IPS-20b (cell line): Measurements from ENCODE around the gene TCAIM.

ENCODE experiments used
- H3K27ac ChIP-seq: one replicate; pipeline ENCODE4 v1.5.1; 2013; ENCODE audit warnings: low read length
- H3K27me3 ChIP-seq: 2 replicates; pipeline ENCODE4 v1.6.1; 2013; ENCODE audit warnings: mild to moderate bottlenecking, low read length, inconsistent platforms; ENCODE audit not compliant: insufficient read depth
- H3K36me3 ChIP-seq: 2 replicates; pipeline ENCODE4 v1.6.1; 2013; ENCODE audit warnings: low read depth, mild to moderate bottlenecking, inconsistent platforms, low read length, moderate library complexity; ENCODE audit not compliant: insufficient read depth
- H3K4me1 ChIP-seq: 2 replicates; pipeline ENCODE4 v1.6.1; 2013; ENCODE audit warnings: mild to moderate bottlenecking, control low read depth, inconsistent platforms, low read length, moderate library complexity; ENCODE audit not compliant: insufficient read depth
- H3K4me3 ChIP-seq: 2 replicates; pipeline ENCODE4 v1.5.1; 2013; ENCODE audit warnings: mild to moderate bottlenecking, low read length, inconsistent platforms
- H3K9ac ChIP-seq: 2 replicates; pipeline ENCODE4 v1.6.1; 2013; ENCODE audit warnings: low read depth, mild to moderate bottlenecking, inconsistent platforms, low read length, moderate library complexity
- H3K9me3 ChIP-seq: 2 replicates; pipeline ENCODE4 v1.6.1; 2013; ENCODE audit warnings: mild to moderate bottlenecking, low read depth, low read length, inconsistent platforms; ENCODE audit not compliant: insufficient read depth

The TCAIM gene

DNA sequence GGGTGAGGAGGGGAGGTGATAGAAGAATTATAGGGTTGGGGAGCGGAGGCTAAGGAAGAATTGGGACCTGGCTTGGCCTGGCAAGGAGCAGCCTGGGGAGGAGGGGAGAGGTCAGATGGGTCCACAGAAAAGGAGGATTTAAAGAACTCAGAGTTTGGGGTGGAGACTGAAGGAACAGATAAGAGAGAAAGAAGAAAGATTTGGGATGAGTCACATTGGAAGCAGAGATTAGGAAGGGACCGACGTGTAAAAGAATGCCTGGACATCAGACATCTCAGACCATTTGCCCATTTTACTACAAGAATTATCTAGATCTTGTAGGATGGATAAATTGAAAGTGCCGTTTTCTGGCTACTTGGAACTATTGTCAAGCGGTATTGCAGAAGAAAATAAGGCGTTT is 10.4 kb downstream of the TCAIM start:
- no peaks in the 10 kb centered on the region for H3K36me3 ChIP-seq
- no peak overlapping the region for H3K4me3 ChIP-seq

DNA sequence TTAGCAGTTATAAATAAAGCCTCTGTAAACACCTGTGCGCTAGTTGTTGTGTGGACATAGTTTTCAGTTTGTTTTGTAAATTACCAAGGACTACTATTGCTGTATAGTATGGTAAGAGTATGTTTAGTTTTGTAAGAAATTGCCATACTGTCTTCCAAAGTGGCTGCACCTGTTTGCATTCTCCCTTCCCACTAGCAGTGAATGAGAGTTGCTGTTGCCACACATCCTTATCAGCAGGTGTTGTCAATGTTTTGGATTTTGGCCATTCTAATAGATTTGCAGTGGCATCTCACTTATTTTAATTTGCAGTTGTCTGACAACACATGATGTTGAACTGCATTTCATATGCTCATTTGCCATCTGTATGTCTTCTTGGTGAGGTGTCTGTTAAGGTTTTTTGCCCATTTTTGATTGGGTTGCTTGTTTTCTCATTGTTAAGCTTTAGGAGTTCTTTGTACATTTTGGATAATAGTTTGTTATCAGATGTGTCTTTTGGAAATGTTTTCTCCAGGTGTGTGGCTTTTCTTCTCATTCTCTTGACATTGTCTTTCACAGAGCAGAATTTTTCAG is 14.9 kb downstream of the TCAIM start:
- Histone ChIP-seq H3K27ac (no peak overlapping the region), H3K36me3 (no peaks in the 10 kb centered on the region), H3K9me3 (no peaks in the 10 kb centered on the region), H3K9ac (no peak overlapping the region), H3K4me3 (no peak overlapping the region), H3K27me3 (no peaks in the 10 kb centered on the region), H3K4me1 (peaks cover 7% of the 10 kb centered on the region; the same call in 1 of the 2 replicates)

More for the DNA sequence above, 10.4 kb downstream of the TCAIM start:
- no peaks in the 10 kb centered on the region for H3K27me3 ChIP-seq
- no peaks in the 10 kb centered on the region for H3K4me1 ChIP-seq
- no peak overlapping the region for H3K27ac ChIP-seq
- H3K9me3 ChIP-seq, result no peaks in the 10 kb centered on the region
- H3K9ac ChIP-seq, result no peak overlapping the region

DNA sequence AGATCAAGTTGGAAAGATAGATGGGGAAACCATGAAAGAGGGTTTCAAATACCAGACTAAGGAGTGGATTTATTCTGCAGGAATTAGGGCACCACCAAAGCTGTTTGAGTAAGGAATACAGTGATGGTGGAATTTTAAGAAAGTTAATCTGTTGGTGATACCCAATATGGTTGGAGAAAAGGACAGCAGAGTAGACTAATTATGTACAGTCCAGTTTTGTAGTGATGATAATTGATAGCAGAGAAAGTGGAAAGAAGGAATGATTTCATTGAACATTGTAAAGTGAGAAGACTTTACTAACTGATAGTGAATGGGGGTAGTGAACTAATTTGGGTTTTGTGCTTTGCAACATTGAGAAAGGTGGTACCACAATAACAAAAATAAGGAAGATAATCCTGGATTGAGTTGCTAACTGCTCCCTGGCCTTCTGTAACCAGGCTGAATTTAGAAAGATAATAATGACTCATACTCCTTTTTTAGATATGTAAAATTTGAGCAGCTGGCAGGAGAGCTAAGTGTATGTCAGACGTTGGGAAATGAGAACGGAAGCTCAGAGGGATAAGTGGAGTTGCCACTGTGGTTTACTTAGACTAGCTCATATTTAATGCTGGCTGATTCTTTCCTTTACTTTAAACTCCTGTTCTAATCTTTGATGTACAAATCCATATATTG is 16.9 kb downstream of the TCAIM start:
- Histone ChIP-seq H3K9ac (no peak overlapping the region), H3K9me3 (no peaks in the 10 kb centered on the region), H3K4me3 (no peak overlapping the region), H3K27me3 (no peaks in the 10 kb centered on the region), H3K27ac (no peak overlapping the region), H3K36me3 (no peaks in the 10 kb centered on the region), H3K4me1 (peaks cover 13% of the 10 kb centered on the region; the same call in 1 of the 2 replicates)

DNA sequence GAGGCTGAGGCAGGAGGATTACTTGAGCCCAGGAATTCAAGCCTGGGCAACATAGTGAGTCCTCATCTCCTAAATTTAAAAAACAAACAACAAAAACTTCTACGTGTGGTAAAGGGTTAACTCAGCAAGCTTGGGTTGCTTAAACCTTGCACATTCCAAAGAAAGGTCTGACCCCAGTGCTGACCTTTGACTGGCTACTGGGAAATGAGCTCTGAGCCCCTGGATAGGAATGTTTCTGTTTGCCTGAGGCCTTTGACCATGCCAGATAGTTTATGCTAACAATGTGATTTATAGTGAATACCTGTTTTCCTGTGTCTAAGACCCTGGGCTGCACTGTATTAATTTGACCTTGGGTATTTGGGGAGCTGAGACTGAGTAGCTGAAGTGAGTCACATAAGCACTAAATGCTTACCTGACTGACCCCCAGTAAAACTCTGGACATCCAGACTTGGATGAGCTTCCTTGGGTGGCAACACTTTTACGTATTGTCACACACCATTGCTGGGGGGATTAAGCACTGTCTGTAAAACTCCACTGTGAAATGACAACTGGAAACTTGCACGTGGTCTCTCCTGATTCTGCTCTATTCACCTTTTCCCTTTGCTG is 20.7 kb downstream of the TCAIM start:
- Histone ChIP-seq H3K27ac (no peak overlapping the region), H3K4me3 (no peak overlapping the region), H3K9ac (no peak overlapping the region), H3K9me3 (no peaks in the 10 kb centered on the region), H3K36me3 (peaks cover 10% of the 10 kb centered on the region; the same call in 1 of the 2 replicates), H3K4me1 (peaks cover 13% of the 10 kb centered on the region; the same call in 1 of the 2 replicates), H3K27me3 (no peaks in the 10 kb centered on the region)

DNA sequence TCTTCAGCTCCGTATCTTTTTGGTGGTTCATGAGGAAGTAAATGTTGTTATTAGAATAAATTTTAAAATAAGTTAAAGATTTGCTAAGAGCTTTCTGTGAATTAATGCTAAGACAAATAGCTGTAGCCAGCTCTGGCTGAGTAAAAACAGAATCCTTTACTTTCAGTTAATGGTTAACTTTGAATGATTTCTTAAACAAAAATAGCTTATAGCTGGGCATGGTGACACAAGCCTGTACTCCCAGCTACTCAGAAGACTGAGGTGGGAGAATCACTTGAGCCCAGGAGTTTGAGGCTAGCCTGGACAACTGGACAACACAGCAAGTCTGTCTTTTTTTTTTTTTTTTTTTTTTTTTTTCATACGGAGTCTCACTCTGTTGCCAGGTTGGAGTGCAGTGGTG is 25.0 kb downstream of the TCAIM start:
- peaks cover 13% of the 10 kb centered on the region; the same call in 1 of the 2 replicates for H3K4me1 ChIP-seq
- H3K36me3 ChIP-seq, result peaks cover 18% of the 10 kb centered on the region

DNA sequence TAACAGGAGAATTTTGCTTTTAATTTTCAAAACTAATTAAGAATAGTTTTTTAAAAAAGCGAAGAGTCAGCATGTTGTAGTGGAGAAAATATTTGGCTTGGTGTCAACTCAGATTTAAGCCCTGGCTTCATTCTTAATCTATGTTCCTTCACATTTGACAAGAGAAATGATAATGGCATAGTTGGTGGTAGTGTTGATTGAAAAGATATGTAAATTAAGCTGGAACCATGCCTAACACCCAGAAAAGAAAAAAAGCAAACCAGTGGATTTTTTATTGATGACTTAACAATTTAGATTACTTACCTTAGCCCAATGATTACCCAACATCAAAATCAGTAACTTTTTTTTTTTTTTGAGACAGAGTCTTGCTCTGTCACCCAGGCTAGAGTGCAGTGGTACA is 27.4 kb downstream of the TCAIM start:
- H3K9me3 ChIP-seq, result no peaks in the 10 kb centered on the region
- no peak overlapping the region for H3K4me3 ChIP-seq
- H3K36me3 ChIP-seq, result peaks cover 19% of the 10 kb centered on the region
- H3K4me1 ChIP-seq, result peaks cover 7% of the 10 kb centered on the region; the same call in 1 of the 2 replicates
- no peak overlapping the region for H3K9ac ChIP-seq
- no peak overlapping the region for H3K27ac ChIP-seq
- H3K27me3 ChIP-seq, result no peaks in the 10 kb centered on the region

More for the DNA sequence above, 25.0 kb downstream of the TCAIM start:
- H3K9me3 ChIP-seq, result no peaks in the 10 kb centered on the region
- no peaks in the 10 kb centered on the region for H3K27me3 ChIP-seq
- no peak overlapping the region for H3K9ac ChIP-seq
- no peak overlapping the region for H3K27ac ChIP-seq
- no peak overlapping the region for H3K4me3 ChIP-seq

DNA sequence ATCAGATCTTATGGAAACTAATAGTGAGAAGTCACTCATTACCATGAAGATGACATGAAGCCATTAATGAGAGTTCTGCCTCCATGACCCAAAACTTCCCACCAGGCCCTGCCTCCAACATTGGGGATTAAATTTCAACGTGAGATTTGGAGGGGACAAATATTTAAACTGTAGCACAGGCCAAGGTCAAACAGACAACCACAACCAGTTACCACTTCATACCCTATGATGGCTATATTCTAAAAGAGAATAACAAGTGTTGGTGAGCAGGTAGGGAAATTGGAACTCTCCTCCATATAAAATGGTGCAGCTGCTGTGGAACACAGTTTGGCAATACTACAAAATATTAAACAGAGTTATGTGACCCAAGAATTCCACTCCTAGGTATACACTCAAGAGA is 36.9 kb downstream of the TCAIM start:
- peaks cover 12% of the 10 kb centered on the region for H3K9me3 ChIP-seq
- no peak overlapping the region for H3K27ac ChIP-seq
- H3K4me1 ChIP-seq, result no peaks in the 10 kb centered on the region
- no peaks in the 10 kb centered on the region for H3K27me3 ChIP-seq
- no peak overlapping the region for H3K9ac ChIP-seq
- H3K4me3 ChIP-seq, result no peak overlapping the region
- peaks cover 13% of the 10 kb centered on the region for H3K36me3 ChIP-seq

DNA sequence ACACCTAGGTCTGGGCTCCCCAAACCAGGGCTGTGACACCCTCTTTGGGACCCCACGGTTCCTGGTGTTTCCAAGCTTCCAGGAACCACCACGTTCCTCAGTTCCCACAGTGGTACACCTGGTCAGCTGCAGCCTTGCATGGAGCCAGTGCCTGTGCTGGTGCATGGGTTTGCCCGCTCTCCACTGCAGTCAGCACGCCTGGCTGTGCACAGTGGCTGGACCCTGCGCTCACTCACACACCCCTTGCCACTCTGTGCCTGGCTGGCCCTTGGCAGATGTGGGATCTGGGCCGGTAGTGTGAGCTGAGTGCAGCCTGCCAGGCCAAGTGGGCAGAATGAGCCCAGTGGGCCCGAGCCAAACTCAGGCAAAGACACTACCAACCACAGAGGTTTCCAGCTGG is 48.8 kb downstream of the TCAIM start:
- Histone ChIP-seq H3K4me3 (no peak overlapping the region), H3K27ac (no peak overlapping the region), H3K36me3 (no peaks in the 10 kb centered on the region), H3K27me3 (no peaks in the 10 kb centered on the region), H3K4me1 (no peaks in the 10 kb centered on the region), H3K9ac (no peak overlapping the region), H3K9me3 (peaks cover 25% of the 10 kb centered on the region; the same call in 1 of the 2 replicates)

DNA sequence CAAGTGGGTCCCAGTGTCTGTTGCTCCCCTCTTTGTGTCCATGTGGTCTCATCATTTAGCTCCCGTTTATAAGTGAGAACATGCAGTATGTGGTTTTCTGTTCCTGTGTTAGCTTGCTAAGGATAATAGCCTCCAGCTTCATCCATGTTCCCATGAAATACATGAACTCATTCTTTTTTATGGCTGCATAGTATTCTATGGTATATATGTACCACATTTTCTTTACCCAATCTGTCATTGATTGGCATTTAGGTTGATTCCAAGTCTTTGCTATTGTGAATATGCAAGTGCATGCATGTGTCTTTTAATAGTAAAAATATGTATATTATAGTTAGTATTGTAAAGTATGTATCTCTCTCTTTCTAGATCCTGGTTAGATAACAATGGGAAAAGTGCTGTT is 53.9 kb downstream of the TCAIM start:
- no peaks in the 10 kb centered on the region for H3K27me3 ChIP-seq
- peaks cover 3% of the 10 kb centered on the region; the same call in 1 of the 2 replicates for H3K9me3 ChIP-seq
- H3K27ac ChIP-seq, result no peak overlapping the region
- H3K36me3 ChIP-seq, result 0 out of 2 replicates have a peak, but pooled peaks cover 3% of the 10 kb centered on the region
- H3K4me3 ChIP-seq, result no peak overlapping the region
- no peaks in the 10 kb centered on the region for H3K4me1 ChIP-seq
- H3K9ac ChIP-seq, result no peak overlapping the region

DNA sequence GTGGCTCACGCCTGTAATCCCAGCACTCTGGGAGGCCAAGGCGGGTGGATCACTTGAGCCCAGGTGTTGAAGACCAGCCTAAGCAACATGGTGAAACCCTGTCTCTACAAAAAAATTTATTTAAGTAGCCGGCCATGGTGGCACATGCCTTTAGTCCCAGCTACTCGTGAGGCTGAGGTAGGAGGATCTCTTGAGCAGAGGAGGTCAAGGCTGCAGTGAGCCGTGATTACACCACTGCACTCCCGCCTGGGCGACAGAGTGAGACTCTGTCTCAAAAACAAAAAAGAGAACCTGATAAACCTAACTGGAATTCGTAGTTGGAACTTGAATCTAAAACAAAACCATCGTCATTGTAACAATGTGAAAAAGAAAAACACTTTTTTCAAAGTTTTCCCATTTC is 57.1 kb downstream of the TCAIM start:
- Histone ChIP-seq H3K9ac (no peak overlapping the region), H3K9me3 (no peaks in the 10 kb centered on the region), H3K4me1 (no peaks in the 10 kb centered on the region), H3K27me3 (no peaks in the 10 kb centered on the region), H3K36me3 (0 out of 2 replicates have a peak, but pooled peaks cover 3% of the 10 kb centered on the region), H3K4me3 (no peak overlapping the region), H3K27ac (no peak overlapping the region)

DNA sequence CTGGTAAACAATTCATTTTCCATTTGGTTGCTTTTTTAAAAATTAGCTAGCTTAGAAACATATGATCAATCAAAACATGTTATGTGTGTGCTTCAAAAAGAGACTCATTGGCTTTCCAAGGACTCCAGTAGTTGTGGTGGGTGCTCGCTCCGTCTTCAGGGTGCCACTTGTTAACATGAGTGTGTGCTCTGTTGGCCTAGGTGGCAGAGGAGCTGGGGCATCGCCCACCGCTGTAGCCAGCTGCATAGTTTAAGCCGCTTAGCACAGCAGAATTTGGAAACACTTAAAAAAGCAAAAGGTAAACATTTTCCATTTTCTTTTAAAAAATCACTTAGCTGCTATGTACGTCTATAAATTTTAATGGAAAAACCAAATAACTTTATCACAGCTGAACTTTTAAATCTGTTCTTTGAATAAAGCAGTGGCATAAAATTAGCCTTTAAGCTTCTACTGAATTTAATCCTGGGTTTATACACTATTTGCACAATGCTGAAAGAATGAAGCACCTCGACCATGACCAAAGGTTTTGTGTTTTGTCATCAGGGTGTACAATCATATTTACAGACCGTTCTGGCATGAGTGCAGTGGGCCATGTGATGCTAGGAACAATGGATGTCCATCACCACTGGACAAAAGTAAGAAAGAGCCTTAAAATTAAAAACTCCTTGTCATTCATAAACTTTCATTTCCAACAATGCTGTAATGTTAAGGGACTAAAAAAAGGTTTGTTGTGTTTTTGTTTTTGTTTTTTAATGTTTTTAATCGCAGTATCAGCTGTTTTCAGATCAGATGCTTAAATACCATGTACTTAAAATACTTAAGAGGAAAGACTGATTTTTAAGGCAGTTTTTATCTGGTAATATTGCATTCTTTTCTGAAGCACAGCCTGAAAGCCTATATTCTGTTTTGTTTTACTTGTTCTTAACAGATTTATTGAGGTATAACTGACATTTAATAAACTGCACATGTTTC is 57.9 kb downstream of the TCAIM start:
- Histone ChIP-seq H3K27me3 (no peaks in the 10 kb centered on the region), H3K9ac (no peak overlapping the region), H3K36me3 (0 out of 2 replicates have a peak, but pooled peaks cover 3% of the 10 kb centered on the region), H3K27ac (no peak overlapping the region), H3K4me3 (no peak overlapping the region), H3K4me1 (no peaks in the 10 kb centered on the region), H3K9me3 (no peaks in the 10 kb centered on the region)
